HG03342 (cell line): ENCODE data around the gene CTBP2.

Source experiments
- ATAC-seq: cut with Tn5 transposase; IDR thresholded peaks from one replicate; pipeline ENCODE4 v1.9.1; 2021; ENCODE audit warnings: mild to moderate bottlenecking, moderate library complexity; ENCODE audit not compliant: unreplicated experiment

The CTBP2 gene

GRCh38 chr10:125107166-125107949, 53.0 kb downstream of the CTBP2 start:
- ATAC-seq, result no peak

- no peak for ATAC-seq
These were observed 53.8 kb downstream of the CTBP2 start for GRCh38 chr10:125106586-125106985.

- ATAC-seq, result no peak
These were observed 54.6 kb downstream of the CTBP2 start for GRCh38 chr10:125105706-125106255.

GRCh38 chr10:125105155-125105554, 55.2 kb downstream of the CTBP2 start:
- no peak for ATAC-seq

GRCh38 chr10:125104559-125104958, 55.8 kb downstream of the CTBP2 start:
- no peak for ATAC-seq

- ATAC-seq, result no peak
These were observed 56.4 kb downstream of the CTBP2 start for GRCh38 chr10:125103924-125104323.

GRCh38 chr10:125103466-125103865, 56.9 kb downstream of the CTBP2 start:
- ATAC-seq, result no peak

- ATAC-seq, result no peak
These were observed 57.5 kb downstream of the CTBP2 start for GRCh38 chr10:125102821-125103220.

GRCh38 chr10:125102246-125102645, 58.1 kb downstream of the CTBP2 start:
- no peak for ATAC-seq

- no peak for ATAC-seq
These were observed 58.8 kb downstream of the CTBP2 start for GRCh38 chr10:125101581-125101980.

GRCh38 chr10:125101049-125101448, 59.3 kb downstream of the CTBP2 start:
- no peak for ATAC-seq

- no peak for ATAC-seq
These were observed 62.8 kb downstream of the CTBP2 start for GRCh38 chr10:125097409-125098070.

- ATAC-seq, result no peak
These were observed 63.4 kb downstream of the CTBP2 start for GRCh38 chr10:125096975-125097374.

GRCh38 chr10:125096371-125096770, 64.0 kb downstream of the CTBP2 start:
- no peak for ATAC-seq

GRCh38 chr10:125095776-125096175, 64.6 kb downstream of the CTBP2 start:
- no peak for ATAC-seq

- ATAC-seq, result no peak
These were observed 65.1 kb downstream of the CTBP2 start for GRCh38 chr10:125095228-125095627.

- ATAC-seq, result no peak
These were observed 65.6 kb downstream of the CTBP2 start for GRCh38 chr10:125094806-125095205.

GRCh38 chr10:125093974-125094705, 66.2 kb downstream of the CTBP2 start:
- no peak for ATAC-seq

GRCh38 chr10:125093199-125093973, 67.0 kb downstream of the CTBP2 start:
- ATAC-seq, result no peak

- no peak for ATAC-seq
These were observed 67.8 kb downstream of the CTBP2 start for GRCh38 chr10:125092564-125093031.

- no peak for ATAC-seq
These were observed 68.5 kb downstream of the CTBP2 start for GRCh38 chr10:125091891-125092290.
